Measurements from ENCODE around the gene ING3. TPM values are rescaled to one million over a fixed set of nuclear protein-coding genes. Genes with fewer than 3 reads are reported as not detected.
"Not testable (repeated sequence)": the region's sequence is repeated elsewhere in the genome, so short reads cannot be mapped to it uniquely, and the experiment has no call there.

ING3 gene
- total RNA-seq, 1 donor from 2014 or later, result 20.4 TPM

GRCh38 chr7:120951309-120951699, 727 bp downstream of the ING3 start:
- no peak for DNase-seq (ENCODE audit: low read depth)

- DNase-seq (ENCODE audit: low read depth), result no peak
Measured at GRCh38 chr7:120951826-120952225, 1.2 kb downstream of the ING3 start.

DNA sequence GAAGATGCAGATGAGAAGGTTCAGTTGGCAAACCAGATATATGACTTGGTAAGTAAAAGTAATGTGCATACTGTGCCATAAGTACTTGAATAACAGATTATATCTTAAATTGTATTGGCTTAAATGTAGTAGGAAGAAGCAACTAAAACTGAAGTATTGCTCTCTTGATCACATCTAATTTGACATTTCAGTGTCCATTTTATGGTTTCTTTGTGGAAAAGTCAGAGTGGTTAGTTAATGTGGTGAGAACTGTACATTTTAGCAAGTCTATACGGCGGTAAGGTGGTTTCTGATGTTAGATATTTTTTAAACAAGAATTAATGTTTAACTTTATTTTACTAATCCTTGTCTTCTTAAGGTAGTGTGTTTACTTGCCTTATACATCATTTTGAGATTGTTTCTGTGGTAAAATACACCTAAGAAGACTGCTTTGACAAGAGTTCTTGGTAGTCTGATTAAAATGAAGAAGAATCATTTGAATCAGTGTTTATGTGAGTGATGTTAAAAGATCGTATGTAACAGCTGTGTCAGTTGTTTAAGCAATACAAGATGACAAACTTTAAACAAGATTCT, 5.1 kb downstream of the ING3 start:
- no peak for DNase-seq (ENCODE audit: low read depth)

DNA sequence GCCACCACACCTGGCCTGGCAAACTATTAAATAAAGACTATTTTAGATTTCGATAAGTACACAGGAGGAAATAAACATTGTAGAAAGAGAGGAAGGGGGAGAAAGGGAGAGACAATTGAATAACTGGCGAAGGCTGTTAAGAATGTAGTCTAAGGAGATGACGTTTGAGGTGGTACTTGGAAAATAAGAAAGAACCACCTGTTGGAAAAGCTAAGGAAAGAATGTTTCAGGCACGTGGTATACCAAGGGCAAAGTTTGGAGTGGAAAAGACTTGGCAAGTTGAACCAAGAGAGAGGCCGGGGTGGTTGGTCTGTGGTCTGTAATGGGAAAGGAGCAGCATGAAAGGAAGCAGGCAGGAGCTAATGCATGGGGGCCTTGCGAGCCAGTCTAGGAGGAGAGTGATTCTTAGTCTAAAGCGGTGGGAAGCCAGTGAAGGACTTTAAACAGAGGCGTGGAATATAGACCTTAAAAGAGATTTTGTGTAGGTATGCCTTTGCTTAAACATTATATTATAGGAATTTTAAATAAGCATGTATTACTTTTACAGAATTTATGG, 9.4 kb downstream of the ING3 start:
- no peak for DNase-seq (ENCODE audit: low read depth)

DNA sequence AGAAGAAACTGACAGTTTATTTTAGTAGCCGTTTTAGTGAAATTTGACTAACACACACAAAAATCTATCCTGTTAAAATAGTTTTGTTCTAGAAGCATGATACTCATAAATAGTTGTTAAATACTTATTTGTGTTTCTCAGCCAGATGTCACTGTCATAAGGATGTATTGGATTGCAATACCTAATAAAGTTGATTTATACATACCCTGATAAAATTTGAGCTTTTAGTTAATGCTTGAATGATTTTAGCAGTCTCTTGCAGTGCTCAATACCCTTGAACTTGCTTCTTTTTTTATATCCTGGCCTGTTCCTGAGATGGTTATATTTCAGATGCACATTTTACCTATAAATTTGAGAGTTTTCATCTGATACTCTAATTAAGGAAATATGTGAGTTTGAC, 10.1 kb downstream of the ING3 start:
- DNase-seq (ENCODE audit: low read depth), result no peak

DNA sequence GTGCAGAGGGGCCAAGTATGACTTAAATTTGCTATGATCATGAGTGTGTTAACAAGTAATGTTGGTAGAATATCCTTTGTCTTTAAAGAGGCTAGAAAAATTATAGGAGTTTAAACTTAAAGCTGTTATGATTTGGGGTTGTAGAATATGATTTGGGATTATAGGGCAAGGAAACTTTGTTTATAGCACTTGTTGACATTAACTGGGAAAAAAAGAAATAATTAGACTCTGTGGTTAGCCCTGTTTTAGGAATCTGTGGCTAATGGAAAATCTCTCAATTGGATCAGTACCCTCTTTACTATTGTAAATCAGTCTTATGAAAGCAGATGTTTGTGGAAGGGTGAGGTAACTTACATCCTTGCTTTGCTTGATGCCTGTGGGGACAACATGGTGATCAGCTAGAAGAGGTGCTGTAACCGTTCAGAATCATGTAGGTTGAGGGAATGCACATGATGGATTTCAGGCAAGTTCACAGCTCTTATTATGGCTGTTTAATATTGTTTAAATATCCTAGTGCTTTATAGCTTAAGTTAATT, 11.1 kb downstream of the ING3 start:
- no peak for DNase-seq (ENCODE audit: low read depth)

GRCh38 chr7:120964088-120964487, 13.5 kb downstream of the ING3 start:
- DNase-seq (ENCODE audit: low read depth), result no peak

DNA sequence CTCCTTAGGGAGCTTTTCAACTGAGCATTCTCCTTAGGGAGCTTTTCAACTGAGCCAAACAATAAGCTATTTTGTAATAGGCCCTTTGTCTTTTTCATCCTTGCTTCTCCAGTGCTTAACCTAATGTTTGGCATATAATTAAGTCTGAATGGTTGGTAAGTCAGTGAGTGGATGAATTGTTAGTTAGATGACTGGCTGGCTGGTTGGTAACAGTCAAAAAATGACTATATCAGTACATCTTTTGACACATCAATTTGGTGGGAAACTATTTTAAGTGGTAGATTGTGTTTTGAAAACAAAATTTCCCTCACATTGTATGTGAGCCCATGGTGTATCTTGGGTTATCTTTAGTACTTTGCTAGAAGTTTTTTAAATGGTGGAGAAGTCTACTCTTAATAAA, 16.4 kb downstream of the ING3 start:
- DNase-seq (ENCODE audit: low read depth), result no peak

GRCh38 chr7:120973849-120974248, 23.3 kb downstream of the ING3 start:
- no peak for DNase-seq (ENCODE audit: low read depth)

DNA sequence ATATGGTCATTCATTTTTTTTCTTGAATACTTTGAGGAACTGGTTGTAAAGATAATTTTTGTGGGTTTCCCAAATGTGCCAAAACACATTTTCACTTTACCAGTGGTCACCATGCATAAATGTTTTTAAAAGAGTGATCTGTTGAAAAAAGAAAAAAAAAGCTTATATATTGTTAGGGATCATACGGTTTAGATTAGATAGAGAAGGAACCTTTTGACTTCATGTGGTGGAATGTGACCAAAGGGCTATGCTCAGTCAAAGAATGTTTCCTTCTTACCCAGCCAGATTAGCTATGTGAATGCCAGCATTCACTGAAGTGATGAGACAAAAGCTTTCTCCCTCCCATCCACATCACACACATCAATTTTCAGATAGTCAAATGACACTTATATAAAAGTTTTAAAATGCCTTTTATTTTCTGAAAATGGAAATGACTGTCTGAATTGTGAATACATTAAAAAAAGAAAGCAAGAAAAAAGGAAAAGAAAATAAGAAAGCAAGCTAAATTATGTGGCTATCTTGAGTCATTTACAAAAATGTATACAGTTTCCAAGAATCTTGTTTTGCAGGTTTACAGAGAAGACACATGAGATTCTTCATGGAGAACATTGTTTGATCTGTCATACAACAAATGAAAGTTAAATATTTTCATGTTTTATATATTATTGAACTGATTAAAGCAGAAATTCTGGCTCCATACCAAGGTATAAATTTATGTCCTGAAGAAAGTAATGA, 29.4 kb downstream of the ING3 start:
- no peak for DNase-seq (ENCODE audit: low read depth)

GRCh38 chr7:120981117-120981516, 30.5 kb downstream of the ING3 start:
- no peak for DNase-seq (ENCODE audit: low read depth)

- peak; percentile 36 for DNase-seq (ENCODE audit: low read depth)
Measured at GRCh38 chr7:120981888-120982615, 31.5 kb downstream of the ING3 start.

- DNase-seq (ENCODE audit: low read depth), result not testable (repeated sequence)
Measured at GRCh38 chr7:120983592-120983991, 33.0 kb downstream of the ING3 start.

- no peak for DNase-seq (ENCODE audit: low read depth)
Measured at GRCh38 chr7:120984406-120984805, 33.8 kb downstream of the ING3 start.

- DNase-seq (ENCODE audit: low read depth), result no peak
Measured at GRCh38 chr7:120985130-120985758, 34.7 kb downstream of the ING3 start.

GRCh38 chr7:120985839-120986238, 35.3 kb downstream of the ING3 start:
- DNase-seq (ENCODE audit: low read depth), result no peak

GRCh38 chr7:120986650-120987049, 36.1 kb downstream of the ING3 start:
- DNase-seq (ENCODE audit: low read depth), result no peak

DNA sequence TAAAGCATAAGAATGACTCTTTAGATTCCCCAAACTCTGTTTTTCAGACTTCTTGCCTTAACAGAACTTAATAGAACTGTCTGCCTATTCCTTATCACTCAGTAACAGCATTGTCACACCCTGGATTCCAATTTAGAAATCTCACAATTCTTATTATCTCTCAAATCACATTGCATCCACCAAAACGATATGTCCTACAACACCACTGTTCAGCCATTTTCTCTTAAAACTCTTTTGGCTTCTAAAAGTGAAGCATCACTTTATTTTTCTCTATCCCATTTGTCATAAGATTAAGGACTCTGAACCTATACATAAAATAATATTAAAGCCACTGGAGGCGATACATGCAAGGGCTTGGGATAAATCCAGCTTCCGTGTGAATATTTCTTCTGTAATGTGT, 36.7 kb downstream of the ING3 start:
- no peak for DNase-seq (ENCODE audit: low read depth)

DNA sequence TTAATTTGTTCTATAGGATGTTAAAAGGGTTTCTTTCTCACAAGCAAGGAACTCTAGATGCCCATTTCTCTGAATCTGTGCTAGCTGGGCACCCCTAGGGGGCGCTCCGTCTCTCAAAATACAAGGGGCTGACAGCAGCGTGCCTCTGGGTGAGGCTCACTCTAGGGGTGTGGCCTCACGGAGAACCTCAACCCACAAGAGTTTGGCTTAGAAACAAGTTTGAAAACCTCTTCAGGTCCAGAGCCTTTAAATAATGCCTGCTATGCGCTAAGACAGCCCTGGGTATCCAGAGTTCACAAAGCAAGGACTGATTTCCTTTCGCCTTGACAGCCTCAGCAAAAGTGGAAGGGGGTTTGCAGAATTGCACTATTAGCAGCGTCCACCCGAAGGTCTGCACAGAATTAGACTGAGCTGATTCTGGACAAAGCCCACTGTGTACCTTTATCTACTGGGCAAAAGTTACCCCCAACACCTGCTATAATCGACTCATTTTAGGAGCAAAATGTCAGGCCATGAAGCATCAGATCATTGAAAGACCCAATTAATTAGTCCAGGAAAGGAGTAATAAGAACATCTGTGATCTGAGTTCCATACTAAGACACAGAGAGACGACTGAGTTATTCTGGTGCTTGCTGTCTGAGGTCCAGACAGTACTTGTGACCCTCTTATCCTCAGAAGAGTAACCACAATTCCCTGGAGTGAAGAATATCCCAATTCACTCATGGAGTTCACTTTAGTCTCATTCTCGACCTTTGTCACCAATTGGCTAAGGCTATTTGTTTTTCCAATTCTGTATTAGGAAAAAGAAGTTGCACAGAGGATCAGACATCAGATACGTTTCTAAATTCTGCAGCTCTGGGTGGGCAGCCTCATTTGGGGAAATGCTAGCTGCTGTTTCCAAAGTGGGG, 37.4 kb downstream of the ING3 start:
- peak; percentile 86 for DNase-seq (ENCODE audit: low read depth)

DNA sequence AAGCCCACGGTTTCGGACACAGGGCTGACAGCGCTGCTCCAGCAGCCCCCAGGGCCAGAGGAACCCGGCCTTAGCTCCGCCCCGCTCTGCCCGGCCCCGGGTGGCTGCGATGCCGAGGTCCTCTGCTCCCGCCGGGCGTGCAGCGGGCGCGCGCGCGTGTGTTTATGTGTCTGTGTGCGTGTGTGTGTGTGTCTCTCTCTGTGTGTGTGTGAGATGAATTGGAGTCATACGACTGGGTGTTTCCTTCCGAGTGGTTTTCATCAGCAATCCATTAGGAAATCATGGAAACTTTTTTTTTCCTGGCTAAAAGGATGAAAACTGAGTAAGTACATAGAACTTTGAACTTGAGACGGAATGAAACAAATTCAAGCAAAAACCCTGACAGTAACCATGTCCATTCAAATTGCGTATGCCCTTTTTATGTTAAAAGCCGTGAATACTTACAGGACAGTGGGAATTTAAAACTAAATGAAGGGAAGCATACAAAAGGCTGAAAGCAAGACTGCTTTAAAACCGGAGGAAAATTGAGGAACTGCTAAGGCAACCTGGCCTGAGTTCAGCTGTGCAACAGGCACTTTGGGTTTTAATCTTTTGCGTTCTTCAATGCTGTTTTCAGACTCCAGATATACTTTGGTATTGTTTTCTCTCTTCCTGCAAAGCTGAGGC, 38.1 kb downstream of the ING3 start, which contains the start of gene CPED1:
TSS of gene CPED1 (plus strand) at position 121 of the 666 bp plus-strand sequence. CDS start 911 bp downstream, outside the sequence.
- DNase-seq (ENCODE audit: low read depth), result peak; percentile 80
